ENCODE data around the gene PRICKLE4. TPM values are rescaled to one million over a fixed set of nuclear protein-coding genes. Genes with fewer than 3 reads are reported as not detected.

Gene PRICKLE4
- total RNA-seq, 2 experiments from 2014 or later = not detected

DNA sequence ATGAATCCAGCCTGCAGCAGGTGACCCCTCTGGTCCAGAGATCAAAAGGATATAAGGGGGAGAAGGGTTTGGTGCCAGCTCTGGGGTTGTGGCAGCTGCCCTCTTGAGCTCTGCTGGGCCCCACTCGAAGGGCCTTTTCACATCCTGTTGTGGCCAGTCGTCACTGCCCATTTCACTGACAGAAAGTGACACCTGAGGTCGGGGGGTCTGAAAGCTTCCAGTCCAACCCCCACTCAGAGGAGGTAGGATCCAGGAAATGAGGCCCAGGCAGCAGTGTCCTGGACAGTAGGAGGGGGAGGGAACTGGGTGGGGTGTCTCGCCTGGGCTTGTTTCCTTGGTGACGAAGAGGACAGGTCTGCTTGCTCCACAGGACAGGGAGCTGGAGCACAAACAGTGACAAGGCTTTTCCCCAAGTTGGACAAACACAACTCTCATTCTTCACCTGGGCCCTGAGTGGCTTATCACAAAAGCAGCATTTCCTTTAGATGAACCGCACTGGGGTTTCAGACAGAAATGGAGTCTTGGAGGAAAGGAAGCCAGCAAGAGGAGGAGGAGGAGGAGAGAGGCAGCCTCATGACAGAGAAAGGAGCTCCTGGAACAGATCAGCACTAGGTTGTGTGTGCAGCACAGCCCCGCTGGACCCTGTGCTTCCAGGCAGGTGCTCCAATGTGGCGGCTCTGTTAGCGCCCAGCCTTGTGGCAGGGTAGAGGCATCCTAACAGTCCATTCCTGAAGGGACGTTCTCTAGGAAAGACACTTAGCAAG is 11.9 kb upstream of the PRICKLE4 start:
- peak overlapping the region; percentile 47 for H3K27ac Mint-ChIP-seq
- DNase-seq = no peak
- no peaks in the 10 kb centered on the region for H3K9me3 Mint-ChIP-seq
- CTCF ChIA-PET = interaction anchor here (0.6 to 1.8 kb wide), 7 partner anchors 9 to 283 kb away, joined by 3 to 5 read pairs (median 3); partner anchors contain the start of gene TOMM6
- no peaks in the 10 kb centered on the region for H3K27me3 Mint-ChIP-seq
- POLR2A ChIA-PET = interaction anchor here (0.7 kb wide), 1 partner anchor 538 kb away, joined by 3 read pairs; no protein-coding TSS in a partner anchor
- peaks cover 8% of the 10 kb centered on the region for H3K36me3 Mint-ChIP-seq (ENCODE audit: low read depth)
- peaks cover 16% of the 10 kb centered on the region for H3K4me1 Mint-ChIP-seq
- no peak overlapping the region for H3K4me3 Mint-ChIP-seq

DNA sequence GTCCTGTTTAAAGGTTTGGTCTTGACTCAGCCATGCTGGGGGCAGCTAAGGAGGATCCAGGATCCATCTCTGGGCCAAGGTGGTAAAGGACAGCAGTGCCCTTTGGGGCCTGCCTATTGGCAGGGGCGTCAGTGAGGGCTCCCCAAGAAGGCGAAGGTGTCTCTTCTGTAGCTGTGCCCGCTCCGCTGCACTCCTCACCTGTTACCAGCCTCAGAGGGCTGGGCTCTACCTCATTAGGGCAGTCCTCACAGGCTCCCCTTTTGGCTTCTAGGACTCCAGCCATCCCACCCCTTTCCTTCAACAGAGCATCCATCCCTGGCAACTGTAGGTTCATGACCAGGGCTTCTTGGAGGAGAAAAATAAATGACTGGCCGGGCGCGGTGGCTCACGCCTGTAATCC is 11.2 kb upstream of the PRICKLE4 start:
- Mint-ChIP-seq H3K4me1 (peaks cover 16% of the 10 kb centered on the region), H3K36me3 (ENCODE audit: low read depth) (peaks cover 8% of the 10 kb centered on the region), H3K4me3 (no peak overlapping the region), H3K27me3 (no peaks in the 10 kb centered on the region), H3K9me3 (no peaks in the 10 kb centered on the region), H3K27ac (peak overlapping the region; percentile 54)
- no peak for DNase-seq
- POLR2A ChIA-PET = interaction anchor here (0.7 kb wide), 1 partner anchor 537 kb away, joined by 3 read pairs; no protein-coding TSS in a partner anchor
- CTCF ChIA-PET = interaction anchor here (0.6 to 1.3 kb wide), 5 partner anchors 8 to 284 kb away, joined by 3 to 5 read pairs (median 3); partner anchors contain the start of gene TOMM6

DNA sequence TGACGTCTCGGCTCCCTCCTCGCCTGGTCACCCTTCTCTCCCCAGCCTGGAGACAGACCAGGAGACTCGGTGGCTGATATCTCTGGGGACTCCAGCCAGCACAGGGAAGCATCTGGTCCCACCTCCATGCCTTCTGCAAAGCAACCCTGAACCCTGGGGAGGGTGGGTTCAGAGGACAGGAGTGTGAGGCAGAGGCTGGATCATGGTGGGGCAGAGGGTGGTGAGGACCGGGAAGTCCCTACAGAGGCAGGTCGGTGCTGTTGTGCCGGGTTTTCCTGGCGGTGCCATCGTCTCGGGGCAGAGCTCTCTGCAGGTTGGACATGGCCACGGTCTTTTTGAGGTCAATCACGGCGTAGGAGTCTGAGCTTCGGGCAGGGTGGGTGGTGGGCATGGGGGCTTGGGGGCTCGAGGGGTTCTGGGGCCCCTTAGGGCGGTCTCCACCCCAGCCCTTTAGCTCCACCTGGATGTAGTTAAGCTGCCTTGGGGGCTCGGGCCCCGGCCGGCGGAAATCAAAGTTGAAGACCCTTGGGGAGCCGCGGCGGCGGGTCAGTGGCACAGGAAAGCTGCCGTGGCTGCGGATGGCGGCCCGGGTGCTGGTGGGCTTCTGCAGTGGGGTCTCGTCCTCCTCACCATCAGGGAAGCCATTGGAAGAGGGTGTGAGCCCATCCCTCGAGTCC is 10.1 kb upstream of the PRICKLE4 start:
- Mint-ChIP-seq H3K4me3 (no peak overlapping the region), H3K9me3 (no peaks in the 10 kb centered on the region), H3K4me1 (peaks cover 16% of the 10 kb centered on the region), H3K27me3 (no peaks in the 10 kb centered on the region), H3K36me3 (ENCODE audit: low read depth) (peaks cover 11% of the 10 kb centered on the region), H3K27ac (peak overlapping the region; percentile 9)
- CTCF ChIA-PET = interaction anchor here (1.4 kb wide), 1 partner anchor 20 kb away, joined by 3 read pairs; no protein-coding TSS in a partner anchor
- POLR2A ChIA-PET = no interaction called here
- no peak for DNase-seq

DNA sequence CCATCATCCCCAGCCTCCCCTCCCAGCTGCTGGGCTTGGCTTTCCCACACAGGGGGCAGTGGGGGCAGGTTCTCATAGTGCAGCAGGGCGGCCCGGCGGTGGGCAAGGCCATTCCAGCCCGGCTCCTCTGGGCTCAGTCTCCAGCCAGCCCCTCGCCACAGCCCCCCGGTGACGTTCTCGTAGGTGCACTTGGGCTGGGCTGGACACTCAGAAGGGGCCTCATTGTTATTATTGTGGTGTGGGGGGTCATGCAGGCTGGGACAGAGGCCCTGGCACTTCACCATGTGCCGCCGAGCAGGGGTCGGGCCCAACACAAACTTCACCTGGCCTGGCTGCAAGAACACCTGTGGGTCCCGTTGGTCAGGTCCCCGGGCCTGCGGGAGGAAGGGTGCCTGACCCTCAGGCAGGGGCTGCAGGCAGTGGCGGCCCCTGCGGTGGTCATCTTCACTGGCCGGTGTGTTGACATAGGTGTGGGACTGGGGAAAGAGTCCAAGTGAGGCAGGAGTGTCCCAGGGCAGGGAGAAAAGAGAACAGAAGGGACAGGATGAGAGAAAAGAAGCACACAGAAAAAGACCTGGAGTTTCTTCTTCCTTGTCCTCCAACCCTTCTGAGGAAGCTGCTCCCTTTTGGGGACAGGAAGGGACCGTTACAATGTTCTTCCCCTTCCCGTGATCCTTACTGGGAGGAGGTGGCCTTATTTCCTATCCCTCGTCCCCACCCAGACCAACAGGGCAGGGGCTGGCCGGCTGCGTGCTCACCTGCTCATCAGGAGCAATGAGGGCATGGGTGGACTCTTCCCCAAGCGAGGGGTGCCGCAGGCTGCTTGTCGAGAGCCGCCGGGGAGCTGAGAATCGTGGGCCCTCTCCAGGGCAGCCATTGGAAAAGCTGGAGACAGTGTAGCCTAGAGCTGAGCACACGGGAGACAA is 9.3 kb upstream of the PRICKLE4 start:
- peaks cover 11% of the 10 kb centered on the region for H3K36me3 Mint-ChIP-seq (ENCODE audit: low read depth)
- no peak for DNase-seq
- POLR2A ChIA-PET = no interaction called here
- no peak overlapping the region for H3K27ac Mint-ChIP-seq
- no peaks in the 10 kb centered on the region for H3K27me3 Mint-ChIP-seq
- H3K9me3 Mint-ChIP-seq = no peaks in the 10 kb centered on the region
- CTCF ChIA-PET = interaction anchor here (1.4 to 1.6 kb wide), 3 partner anchors 16 to 66 kb away, joined by 3 to 8 read pairs (median 3); partner anchors contain the start of gene TOMM6
- peaks cover 16% of the 10 kb centered on the region for H3K4me1 Mint-ChIP-seq
- no peak overlapping the region for H3K4me3 Mint-ChIP-seq

DNA sequence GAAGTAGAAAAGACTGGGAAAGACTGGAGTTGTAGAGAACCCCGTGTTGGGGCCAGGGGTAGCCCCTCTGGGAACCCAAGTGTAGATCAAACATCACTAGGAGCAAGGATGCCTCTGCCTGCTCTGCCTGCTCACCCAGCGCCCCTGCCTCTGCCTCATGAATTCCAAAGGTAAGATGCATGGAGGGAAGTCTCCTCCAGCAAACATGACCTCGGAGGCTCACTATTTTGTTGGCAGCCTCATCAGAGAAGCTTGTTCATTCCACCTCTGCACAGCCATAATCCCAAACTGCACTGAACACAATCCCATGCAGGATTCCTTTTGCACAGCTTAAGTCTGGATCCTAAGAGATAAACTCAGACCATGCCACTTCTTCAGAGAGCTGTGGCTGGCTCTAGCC is 5.7 kb upstream of the PRICKLE4 start:
- Mint-ChIP-seq H3K4me1 (peaks cover 9% of the 10 kb centered on the region), H3K4me3 (no peak overlapping the region), H3K27me3 (peaks cover under 1% of the 10 kb centered on the region), H3K36me3 (ENCODE audit: low read depth) (peaks cover 13% of the 10 kb centered on the region), H3K27ac (no peak overlapping the region), H3K9me3 (no peaks in the 10 kb centered on the region)
- no peak for DNase-seq
- CTCF ChIA-PET = interaction anchor here (1.0 to 5.8 kb wide), 4 partner anchors 11 to 318 kb away, joined by 3 to 49 read pairs (median 3); partner anchors contain the start of gene TOMM6
- POLR2A ChIA-PET = no interaction called here

DNA sequence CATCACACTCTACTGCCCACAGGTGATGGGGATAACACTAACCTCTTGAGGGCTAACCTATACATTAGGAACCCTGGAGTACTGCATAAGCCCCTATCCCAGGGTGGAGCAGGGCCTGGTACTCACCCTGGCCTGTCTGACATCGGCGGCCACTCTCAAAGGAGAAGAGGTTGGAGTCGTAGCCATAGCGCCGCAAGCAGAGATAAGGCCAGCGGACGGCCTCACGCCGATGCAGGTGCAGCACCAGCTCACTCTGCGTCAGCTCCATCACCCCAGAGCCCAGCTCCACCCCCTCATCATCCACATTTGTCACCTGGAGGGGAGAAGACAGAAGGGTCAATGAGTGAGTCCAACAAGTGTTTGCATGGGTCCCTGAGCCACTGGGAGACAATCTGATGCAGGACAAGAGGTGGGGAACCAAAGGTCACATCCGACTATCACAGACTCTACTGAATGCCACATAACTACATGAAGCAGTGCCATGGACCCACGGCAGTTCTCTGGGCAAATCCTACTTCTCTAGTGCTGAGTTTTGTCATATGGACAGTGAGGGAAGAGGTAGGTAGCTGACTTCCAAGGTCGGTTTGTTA is 5.2 kb upstream of the PRICKLE4 start:
- H3K4me3 Mint-ChIP-seq = no peak overlapping the region
- peaks cover 12% of the 10 kb centered on the region for H3K4me1 Mint-ChIP-seq
- peaks cover 13% of the 10 kb centered on the region for H3K36me3 Mint-ChIP-seq (ENCODE audit: low read depth)
- CTCF ChIA-PET = interaction anchor here (1.0 to 5.8 kb wide), 5 partner anchors 11 to 317 kb away, joined by 3 to 49 read pairs (median 3); partner anchors contain the start of gene TOMM6
- DNase-seq = no peak
- H3K27me3 Mint-ChIP-seq = peaks cover 3% of the 10 kb centered on the region
- H3K27ac Mint-ChIP-seq = no peak overlapping the region
- no peaks in the 10 kb centered on the region for H3K9me3 Mint-ChIP-seq
- POLR2A ChIA-PET = no interaction called here

DNA sequence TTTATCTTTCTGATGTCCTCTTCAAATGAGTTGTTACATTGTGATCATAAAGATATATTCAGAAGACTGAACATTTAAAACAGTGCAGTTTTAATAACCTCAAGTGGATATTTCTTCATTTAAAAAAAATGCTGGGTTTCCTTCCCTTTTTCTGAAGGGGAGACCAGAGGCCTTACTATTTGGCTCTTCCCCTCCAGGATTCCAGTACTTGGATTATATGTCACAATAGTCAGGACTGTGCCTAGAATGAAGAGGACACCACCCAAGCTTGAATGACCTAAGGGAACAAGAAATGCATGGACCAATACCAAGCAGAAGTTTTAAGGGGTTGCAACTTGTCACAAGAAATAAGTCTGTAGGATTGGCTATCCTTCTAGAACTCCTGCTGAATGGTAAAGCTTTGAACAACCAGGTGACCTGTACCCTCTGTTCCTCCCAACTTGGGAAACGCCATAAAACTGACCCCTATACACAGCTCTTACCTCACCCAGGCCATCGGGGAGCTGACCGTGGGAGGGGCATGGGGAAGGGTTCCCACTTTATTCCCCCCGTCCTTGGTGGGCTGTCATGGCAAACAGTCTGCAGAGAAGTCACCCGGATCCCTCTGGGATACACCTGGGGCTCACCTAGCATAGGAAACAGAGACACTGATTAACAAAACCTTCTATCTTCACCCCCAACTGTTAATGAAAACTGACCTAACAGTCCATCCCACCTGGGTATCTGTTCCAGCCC is 2.9 kb upstream of the PRICKLE4 start:
- peaks cover 5% of the 10 kb centered on the region for H3K36me3 Mint-ChIP-seq (ENCODE audit: low read depth)
- no peak for DNase-seq
- H3K4me3 Mint-ChIP-seq = no peak overlapping the region
- CTCF ChIA-PET = interaction anchor here (0.8 to 5.8 kb wide), 6 partner anchors 8 to 327 kb away, joined by 3 to 49 read pairs (median 4); partner anchors contain the start of gene TOMM6
- no peak overlapping the region for H3K27ac Mint-ChIP-seq
- H3K4me1 Mint-ChIP-seq = peaks cover 23% of the 10 kb centered on the region
- POLR2A ChIA-PET = no interaction called here
- no peaks in the 10 kb centered on the region for H3K9me3 Mint-ChIP-seq
- peaks cover 14% of the 10 kb centered on the region for H3K27me3 Mint-ChIP-seq

DNA sequence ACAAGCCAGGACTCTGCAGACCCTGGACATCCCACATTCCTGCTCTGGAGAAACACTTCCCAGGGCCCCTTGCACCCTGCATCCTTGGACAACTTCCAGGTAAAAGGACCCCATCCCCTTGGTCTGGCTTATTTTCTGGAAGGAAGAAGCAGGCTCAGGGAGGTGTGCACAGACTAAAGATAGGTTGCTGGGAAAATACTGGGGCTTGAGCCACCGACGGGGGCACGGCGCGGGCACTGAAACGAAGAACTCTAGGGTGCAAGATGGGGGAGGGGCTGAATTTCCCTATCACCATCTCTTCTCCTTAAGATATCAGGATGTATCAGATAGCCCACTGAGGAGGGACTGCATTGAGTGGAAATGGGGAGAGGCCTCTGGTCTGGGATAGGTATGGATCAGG is 1.7 kb upstream of the PRICKLE4 start:
- DNase-seq = no peak
- ChIA-PET POLR2A (no interaction called here), CTCF (interaction anchor here (0.9 to 5.8 kb wide), 4 partner anchors 7 to 326 kb away, joined by 3 to 49 read pairs (median 4); partner anchors contain the start of gene TOMM6)
- peaks cover 23% of the 10 kb centered on the region for H3K4me1 Mint-ChIP-seq
- H3K27ac Mint-ChIP-seq = peak overlapping the region; percentile 7
- peaks cover 14% of the 10 kb centered on the region for H3K27me3 Mint-ChIP-seq
- peak overlapping the region; percentile 79 for H3K4me3 Mint-ChIP-seq
- H3K36me3 Mint-ChIP-seq (ENCODE audit: low read depth) = peaks cover 5% of the 10 kb centered on the region
- no peaks in the 10 kb centered on the region for H3K9me3 Mint-ChIP-seq

DNA sequence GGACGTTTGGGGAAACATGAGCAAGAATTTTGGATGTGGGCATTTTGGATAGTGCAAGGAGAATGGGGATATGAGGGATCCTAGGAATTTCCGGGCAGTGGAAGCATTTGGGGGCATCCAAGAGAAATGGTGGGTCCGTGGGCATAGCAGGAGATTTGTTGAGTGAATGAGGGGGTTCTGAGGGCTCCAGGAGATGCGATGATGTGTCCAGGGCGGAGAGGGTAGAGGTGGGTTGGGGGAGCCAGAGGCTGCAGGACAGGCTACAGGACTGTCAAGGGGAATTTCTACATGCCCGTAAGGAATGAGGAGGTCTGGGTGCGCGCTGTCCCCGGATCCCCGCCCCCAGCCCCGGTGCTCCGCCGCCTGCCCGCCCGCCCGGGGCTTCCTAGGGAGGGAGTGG is 1.2 kb upstream of the PRICKLE4 start:
- ChIA-PET CTCF (interaction anchor here (0.7 kb wide), 1 partner anchor 375 kb away, joined by 3 read pairs; no protein-coding TSS in a partner anchor), POLR2A (no interaction called here)
- Mint-ChIP-seq H3K4me1 (peaks cover 23% of the 10 kb centered on the region), H3K9me3 (no peaks in the 10 kb centered on the region), H3K27ac (peak overlapping the region; percentile 72), H3K4me3 (peak overlapping the region; percentile 79), H3K36me3 (ENCODE audit: low read depth) (peaks cover 5% of the 10 kb centered on the region), H3K27me3 (peaks cover 14% of the 10 kb centered on the region)
- DNase-seq = no peak

DNA sequence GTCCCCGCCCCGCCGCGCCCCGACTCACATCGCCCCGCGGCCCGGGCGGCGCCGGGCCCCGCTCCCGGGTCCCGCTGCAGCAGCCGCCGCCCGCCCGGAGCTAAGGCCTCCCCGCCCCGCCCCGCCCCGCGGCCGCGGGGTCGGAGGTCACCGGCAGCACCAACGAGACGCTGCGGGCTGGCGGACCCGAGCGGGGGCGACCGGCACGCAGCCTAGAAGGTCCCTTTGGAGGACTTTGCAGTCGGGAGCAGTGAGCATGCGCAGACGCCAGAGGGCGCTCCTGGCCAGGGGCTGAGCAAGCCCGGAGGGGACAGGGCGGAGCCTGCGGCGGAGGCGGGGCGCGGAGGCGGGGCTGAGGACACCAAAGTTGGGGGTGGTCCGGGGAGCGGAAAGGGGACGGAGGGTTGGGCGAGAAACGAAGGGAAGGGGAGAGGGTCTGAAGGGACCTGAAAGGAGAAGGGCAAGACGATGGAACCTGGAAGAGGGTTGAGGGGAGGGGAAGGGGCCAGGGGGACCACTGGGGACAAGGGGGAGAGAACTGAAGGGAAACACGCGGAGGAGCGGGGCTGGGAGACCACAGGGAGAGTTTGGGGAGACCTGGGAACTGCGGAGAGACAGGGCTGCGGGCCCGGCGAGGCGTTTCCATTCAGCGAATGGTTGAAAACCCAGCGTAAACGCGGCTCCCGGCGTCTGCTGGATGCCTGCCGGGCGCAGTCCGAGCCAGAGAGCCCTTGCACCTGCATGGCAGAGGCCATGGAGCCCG is 613 bp upstream of the PRICKLE4 start, which contains the start of gene FRS3:
Gene FRS3 (minus strand): TSS at position 113 of the 763 bp plus-strand sequence. CDS start 2,913 bp downstream, outside the sequence.
- H3K27ac Mint-ChIP-seq = peak within 1 kb of the TSS; percentile 72
- ChIA-PET CTCF (interaction anchor here (0.7 kb wide), 1 partner anchor 374 kb away, joined by 3 read pairs; no protein-coding TSS in a partner anchor), POLR2A (no interaction called here)
- peaks cover 14% of the 10 kb centered on the region for H3K27me3 Mint-ChIP-seq
- DNase-seq = peak; percentile 98
- peaks cover 23% of the 10 kb centered on the region for H3K4me1 Mint-ChIP-seq
- H3K4me3 Mint-ChIP-seq = peak within 1 kb of the TSS; percentile 87
- H3K36me3 Mint-ChIP-seq (ENCODE audit: low read depth) = peaks cover 2% of the 10 kb centered on the region
- no peaks in the 10 kb centered on the region for H3K9me3 Mint-ChIP-seq

DNA sequence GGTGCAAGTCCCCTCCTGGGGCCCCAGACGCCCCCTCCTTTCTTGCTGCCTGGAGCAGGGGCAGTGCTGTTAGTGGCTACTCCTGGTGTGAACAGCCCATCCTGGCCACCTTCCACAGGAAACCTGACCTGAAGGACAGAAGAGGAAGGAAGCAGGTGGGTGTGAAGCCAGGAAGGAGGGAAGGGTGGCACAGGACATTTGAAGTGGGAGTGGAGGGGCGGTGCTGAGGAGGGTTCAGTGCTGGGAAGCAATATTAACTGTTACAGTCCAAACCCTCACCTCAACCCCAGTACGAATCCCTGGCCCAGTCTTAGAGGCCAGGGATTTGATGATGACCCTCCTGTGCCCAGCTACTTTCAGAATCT is 766 bp downstream of the PRICKLE4 start:
- H3K4me3 Mint-ChIP-seq = peak overlapping the region; percentile 40
- POLR2A ChIA-PET = no interaction called here
- peaks cover 2% of the 10 kb centered on the region for H3K36me3 Mint-ChIP-seq (ENCODE audit: low read depth)
- no peaks in the 10 kb centered on the region for H3K9me3 Mint-ChIP-seq
- DNase-seq = no peak
- H3K27me3 Mint-ChIP-seq = peaks cover 16% of the 10 kb centered on the region
- no peak overlapping the region for H3K27ac Mint-ChIP-seq
- H3K4me1 Mint-ChIP-seq = peaks cover 23% of the 10 kb centered on the region
- CTCF ChIA-PET = interaction anchor here (1.6 kb wide), 2 partner anchors 13 to 263 kb away, joined by 3 to 9 read pairs; no protein-coding TSS in a partner anchor
